GM19240 (cell line): ENCODE data around the gene SMIM45.
A peak's percentile ranks its signal among the peaks of the same experiment; 100 is the strongest.
"Not testable (repeated sequence)": the region's sequence is repeated elsewhere in the genome, so short reads cannot be mapped to it uniquely, and the experiment has no call there.

Experiments used
- DNase-seq: peaks from one replicate; pipeline ENCODE4 v3.0.0; 2011; ENCODE audit warnings: low spot score; ENCODE audit not compliant: insufficient read length

The SMIM45 gene

DNA sequence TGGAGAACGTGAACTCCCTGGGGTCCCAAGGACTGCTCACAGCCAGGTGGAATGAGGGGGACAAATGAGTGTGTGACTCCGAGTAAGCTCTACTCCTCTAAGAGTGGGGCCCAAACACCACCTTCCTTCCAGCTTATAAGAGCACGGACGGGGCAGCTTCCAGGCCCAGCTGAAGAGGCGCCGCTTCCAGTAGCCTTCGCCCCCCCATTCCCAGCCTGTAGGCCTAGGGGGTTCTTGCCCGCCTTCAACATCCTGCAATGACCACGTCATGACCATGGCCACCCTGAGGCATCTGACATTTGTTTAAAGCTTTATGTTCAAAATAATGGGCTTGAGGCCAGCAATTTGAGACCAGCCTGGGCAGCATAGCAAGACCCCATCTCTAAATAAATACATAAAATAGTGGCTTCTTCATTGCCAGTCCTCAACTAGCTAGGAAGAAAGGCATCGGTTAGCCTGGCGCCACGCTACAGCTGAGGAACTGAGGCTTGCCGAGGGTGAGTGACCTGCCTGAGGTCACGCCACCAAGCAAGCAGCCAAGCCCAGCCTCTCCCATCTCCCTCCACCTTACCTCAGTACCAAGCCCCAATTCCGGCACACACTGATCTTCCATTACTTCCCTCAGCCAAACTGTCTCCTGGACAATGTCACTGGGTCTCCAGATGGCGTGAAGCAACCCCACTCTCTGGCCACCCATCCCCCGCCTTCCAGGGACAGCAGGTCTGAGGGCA, 17.5 kb upstream of the SMIM45 start:
- no peak for DNase-seq

GRCh38 chr22:41935015-41935351, 17.0 kb upstream of the SMIM45 start:
- no peak for DNase-seq

GRCh38 chr22:41935509-41935908, 16.4 kb upstream of the SMIM45 start:
- DNase-seq, result no peak

DNA sequence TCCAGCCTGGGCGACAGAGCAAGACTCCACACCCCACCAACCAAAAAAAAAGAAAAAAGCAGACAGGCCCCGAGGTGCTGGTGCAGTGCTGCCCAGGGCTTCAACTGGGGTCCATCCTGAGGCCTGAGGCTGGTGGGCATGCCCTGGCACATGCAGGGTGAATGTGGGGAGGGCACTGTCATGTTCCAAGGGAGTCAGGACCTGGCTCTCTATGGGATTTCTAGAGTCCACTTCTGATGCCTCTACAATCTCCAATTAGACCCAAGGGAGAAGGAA, 15.1 kb upstream of the SMIM45 start:
- no peak for DNase-seq

DNA sequence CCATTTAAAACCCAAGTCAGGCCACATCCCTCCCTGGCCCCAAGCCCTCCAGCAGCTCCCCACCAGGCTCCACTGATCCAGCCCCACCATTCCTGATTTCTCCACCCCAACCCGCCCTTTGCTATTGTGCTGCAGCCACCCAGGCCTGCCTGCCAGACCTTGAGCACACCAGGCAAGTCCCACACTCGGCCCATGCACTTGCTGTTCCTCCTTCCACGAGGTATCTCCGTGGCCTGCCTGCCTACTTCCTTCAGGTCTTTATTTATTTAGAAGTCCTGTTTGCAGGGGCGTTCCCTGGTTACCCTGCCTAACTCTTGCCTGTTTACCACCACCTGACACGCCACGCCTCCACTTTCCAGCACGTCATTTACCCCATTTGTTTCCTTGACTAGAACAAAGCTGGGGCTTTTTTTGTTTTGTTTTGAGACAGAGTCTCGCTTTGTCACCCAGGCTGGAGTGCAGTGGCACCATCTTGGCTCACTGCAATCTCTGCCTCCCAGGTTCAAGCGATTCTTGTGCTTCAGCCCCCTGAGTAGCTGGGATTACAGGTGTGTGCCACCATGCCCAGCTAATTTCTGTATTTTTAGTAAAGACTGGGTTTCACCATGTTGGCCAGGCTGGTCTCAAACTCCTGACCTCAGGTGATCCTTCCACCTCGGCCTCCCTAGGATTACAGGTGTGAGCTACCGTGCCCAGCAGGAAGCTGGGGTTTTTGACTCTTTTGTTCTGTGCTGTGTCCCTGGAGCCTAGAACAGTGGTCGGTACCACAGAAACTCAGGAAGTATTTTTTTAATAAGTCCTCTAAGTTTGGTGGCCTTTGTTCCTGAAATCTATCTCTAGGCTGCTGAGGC, 11.7 kb upstream of the SMIM45 start:
- DNase-seq, result peak; percentile 70

- no peak for DNase-seq
Measured at GRCh38 chr22:41940832-41941765, 10.9 kb upstream of the SMIM45 start.

DNA sequence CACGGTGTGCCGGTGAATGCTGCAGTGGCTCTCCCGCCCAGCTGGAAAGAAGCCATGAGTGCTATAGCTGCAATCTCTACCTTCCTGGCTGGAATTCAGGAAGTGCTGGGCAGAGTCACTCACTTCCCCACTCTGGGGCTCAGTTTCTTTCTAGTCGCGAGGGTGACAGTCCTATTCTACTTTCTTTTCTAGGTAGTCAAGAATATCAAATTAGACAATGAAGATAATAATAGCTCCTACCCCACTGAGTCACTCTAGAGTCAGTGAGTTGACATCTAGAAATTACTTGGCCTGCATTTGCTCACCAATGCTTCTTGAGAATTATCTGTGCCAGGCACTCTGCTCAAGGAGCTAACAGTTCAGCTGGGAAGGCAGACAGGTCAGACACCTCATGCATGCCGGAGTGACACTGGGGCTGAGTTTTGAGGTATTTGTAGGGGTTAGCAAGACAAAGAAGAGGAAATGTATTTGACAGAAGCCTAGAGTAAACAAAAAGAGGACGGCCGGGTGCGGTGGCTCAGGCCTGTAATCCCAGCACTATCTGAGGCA, 8.2 kb upstream of the SMIM45 start:
- DNase-seq, result no peak

DNA sequence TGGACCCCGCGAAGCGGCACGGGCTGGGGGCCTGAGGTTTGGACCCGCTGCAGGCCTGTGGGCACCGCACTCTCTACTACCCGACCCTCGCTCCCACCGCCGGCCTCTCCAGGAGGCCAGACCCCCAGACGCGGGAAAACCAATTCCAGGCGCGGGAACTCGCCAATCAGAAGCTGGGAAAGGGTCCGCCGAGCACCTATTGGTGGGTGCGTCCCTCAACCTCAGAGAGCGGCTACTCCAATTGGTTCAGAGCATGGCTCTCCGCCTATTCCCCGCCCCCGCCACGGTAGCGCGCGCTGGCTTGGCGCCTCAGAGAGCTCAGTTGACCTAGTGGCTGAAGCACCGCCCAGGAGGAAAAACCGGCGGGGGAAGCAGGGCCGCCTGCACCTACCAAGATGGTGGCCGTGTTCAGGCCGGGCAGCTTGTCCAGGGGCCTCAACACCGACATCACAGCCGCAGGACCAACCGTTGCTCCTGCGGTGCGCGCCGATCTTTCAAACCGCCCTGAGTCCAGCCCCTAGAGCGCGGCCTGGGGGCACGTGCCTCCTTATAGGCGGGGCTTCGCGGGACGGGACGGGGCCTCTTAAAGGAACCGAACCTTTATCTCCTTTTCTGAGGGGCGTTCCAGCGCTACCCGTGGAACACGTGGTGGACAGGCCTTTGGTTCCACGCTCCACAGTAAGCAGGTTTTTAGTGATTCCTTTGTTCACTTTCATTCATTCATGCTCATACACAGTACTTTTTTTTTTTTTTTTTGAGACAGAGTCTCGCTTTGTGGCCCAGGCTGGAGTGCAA, 5.1 kb upstream of the SMIM45 start, which contains the start of gene CENPM:
Gene CENPM, minus strand, starts transcription at position 524 of the 795 bp plus-strand sequence. Its CDS starts 76 bp downstream, at position 448.
- peak; percentile 54 for DNase-seq

GRCh38 chr22:41947424-41948080, 4.4 kb upstream of the SMIM45 start:
- DNase-seq, result no peak

DNA sequence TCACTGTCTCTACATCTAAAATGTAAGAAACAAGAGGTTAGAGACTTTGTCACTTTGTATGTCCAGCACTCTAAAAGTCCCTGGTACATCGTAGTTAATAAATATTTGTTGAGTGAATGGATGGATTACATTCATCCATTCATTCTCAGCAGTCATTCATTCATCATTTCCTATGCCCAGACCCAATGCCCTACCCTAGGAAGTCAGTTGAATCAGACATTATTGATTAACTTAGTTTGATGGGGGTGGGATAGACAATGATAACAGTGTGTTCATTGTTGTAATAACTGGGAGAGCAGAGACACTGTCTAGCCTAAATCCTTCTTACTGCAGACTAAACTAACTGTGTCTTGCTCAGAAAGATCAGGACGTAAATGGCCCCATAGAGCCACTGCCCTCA, 3.8 kb upstream of the SMIM45 start:
- no peak for DNase-seq

DNA sequence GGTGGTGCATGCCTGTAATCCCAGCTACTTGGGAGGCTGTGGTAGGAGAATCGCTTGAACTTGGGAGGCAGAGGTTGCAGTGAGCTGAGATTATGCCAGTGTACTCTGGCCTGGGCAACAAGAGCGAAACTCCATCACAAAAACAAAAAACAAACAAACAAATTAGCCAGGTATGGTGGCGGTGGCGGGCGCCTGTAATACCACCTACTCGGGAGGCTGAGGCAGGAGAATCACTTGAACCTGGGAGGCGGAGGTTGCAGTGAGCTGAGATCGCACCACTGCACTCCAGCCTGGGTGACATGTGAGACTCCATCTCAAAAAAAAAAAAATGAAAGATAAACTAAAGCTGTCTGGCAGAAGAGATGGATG, 3.0 kb upstream of the SMIM45 start:
- not testable (repeated sequence) for DNase-seq

- no peak for DNase-seq
Measured at GRCh38 chr22:41949297-41949965, 2.5 kb upstream of the SMIM45 start.

DNA sequence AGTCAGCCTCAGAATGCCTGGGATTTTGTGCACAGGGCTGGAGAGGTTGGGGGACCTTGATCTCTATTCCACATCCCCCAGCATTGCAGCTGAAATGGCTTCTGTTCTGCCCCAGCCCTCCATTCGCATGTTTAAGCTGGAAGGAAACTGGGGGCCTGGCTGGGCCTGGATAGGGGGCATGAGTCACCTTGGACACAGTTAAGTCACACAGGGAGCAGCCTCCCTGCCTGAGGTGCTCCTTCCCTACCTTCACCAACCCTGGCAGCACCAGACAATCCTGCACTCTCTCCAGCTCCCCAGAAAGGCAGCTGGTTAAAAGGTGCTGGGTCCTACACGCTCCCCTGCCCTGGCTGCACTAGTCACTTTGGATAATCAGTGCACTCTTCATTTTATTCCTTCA, 763 bp downstream of the SMIM45 start:
- DNase-seq, result no peak

DNA sequence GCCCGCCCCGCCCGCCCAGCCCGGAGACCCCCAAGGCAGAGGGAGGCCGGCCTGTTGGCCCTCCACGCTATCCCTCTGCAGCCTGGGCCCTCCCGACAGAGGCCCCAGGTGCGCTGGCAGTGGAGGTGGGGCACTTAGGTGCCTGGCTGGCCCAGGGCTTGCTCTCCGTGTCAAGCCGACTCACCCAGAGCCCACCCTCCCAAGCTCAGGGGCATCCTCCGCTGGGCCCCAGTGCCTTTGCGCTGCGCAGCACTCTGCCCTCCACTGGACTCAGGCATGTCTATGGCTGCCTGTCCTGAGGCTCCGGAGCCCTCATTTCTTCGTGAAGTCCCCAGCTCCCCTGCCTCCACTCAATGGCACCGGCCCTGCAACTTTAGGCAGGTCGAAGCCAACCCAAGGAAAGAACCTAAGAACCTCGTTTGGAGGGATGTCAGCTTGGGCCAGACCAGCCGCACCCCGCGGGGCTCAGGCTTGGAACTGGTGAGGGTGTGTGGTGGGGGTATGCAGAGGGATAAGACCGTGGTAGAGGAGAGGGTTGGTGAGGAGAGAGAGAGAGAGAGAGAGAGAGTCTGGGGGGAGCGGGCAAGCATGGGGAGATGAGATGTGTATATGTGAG, 6.1 kb downstream of the SMIM45 start:
- DNase-seq, result no peak

- no peak for DNase-seq
Measured at GRCh38 chr22:41963453-41964111, 11.6 kb downstream of the SMIM45 start.

GRCh38 chr22:41964112-41964491, 12.2 kb downstream of the SMIM45 start:
- no peak for DNase-seq

GRCh38 chr22:41966225-41966606, 14.3 kb downstream of the SMIM45 start:
- no peak for DNase-seq

GRCh38 chr22:41966607-41967240, 14.8 kb downstream of the SMIM45 start:
- no peak for DNase-seq
